ENCODE measurements around the gene PDE9A.

Gene PDE9A

GRCh38 chr21:42671778-42672593, 18.6 kb downstream of the PDE9A start:
- DNase-seq (ENCODE audit: low read depth in 3 of 3), result no peak

- no peak for DNase-seq (ENCODE audit: low read depth in 3 of 3)
Measured at GRCh38 chr21:42672699-42673458, 19.5 kb downstream of the PDE9A start.

- DNase-seq (ENCODE audit: low read depth in 3 of 3), result no peak
Measured at GRCh38 chr21:42673633-42674328, 20.4 kb downstream of the PDE9A start.

GRCh38 chr21:42674351-42674940, 21.0 kb downstream of the PDE9A start:
- no peak for DNase-seq (ENCODE audit: low read depth in 3 of 3)

- no peak for DNase-seq (ENCODE audit: low read depth in 3 of 3)
Measured at GRCh38 chr21:42675403-42675802, 22.0 kb downstream of the PDE9A start.

- DNase-seq (ENCODE audit: low read depth in 3 of 3), result no peak
Measured at GRCh38 chr21:42676808-42677207, 23.4 kb downstream of the PDE9A start.

- no peak for DNase-seq (ENCODE audit: low read depth in 3 of 3)
Measured at GRCh38 chr21:42677339-42678321, 24.2 kb downstream of the PDE9A start.

GRCh38 chr21:42678618-42679295, 25.3 kb downstream of the PDE9A start:
- DNase-seq (ENCODE audit: low read depth in 3 of 3), result no peak

- DNase-seq (ENCODE audit: low read depth in 3 of 3), result no peak
Measured at GRCh38 chr21:42679319-42680057, 26.1 kb downstream of the PDE9A start.

GRCh38 chr21:42680058-42680330, 26.6 kb downstream of the PDE9A start:
- no peak for DNase-seq (ENCODE audit: low read depth in 3 of 3)

- DNase-seq (ENCODE audit: low read depth in 3 of 3), result no peak
Measured at GRCh38 chr21:42680429-42680828, 27.0 kb downstream of the PDE9A start.

GRCh38 chr21:42681296-42682206, 28.1 kb downstream of the PDE9A start:
- DNase-seq (ENCODE audit: low read depth in 3 of 3), result no peak

GRCh38 chr21:42682661-42683210, 29.3 kb downstream of the PDE9A start:
- no peak for DNase-seq (ENCODE audit: low read depth in 3 of 3)

GRCh38 chr21:42683371-42684108, 30.1 kb downstream of the PDE9A start:
- no peak for DNase-seq (ENCODE audit: low read depth in 3 of 3)

GRCh38 chr21:42684109-42684916, 30.9 kb downstream of the PDE9A start:
- DNase-seq (ENCODE audit: low read depth in 3 of 3), result peak in 2 of 3 experiments; percentile 10 to 49

- no peak for DNase-seq (ENCODE audit: low read depth in 3 of 3)
Measured at GRCh38 chr21:42685036-42685435, 31.6 kb downstream of the PDE9A start.

GRCh38 chr21:42685954-42686500, 32.6 kb downstream of the PDE9A start:
- no peak for DNase-seq (ENCODE audit: low read depth in 3 of 3)
